Panc1 (cell line): ENCODE data around the gene JOSD2. TPM values are rescaled to one million over a fixed set of nuclear protein-coding genes. Genes with fewer than 3 reads are reported as not detected.
A peak's percentile ranks its signal among the peaks of the same experiment; 100 is the strongest.

ENCODE experiments used
- ATAC-seq: fragments of 200-7000 bp; cut with Tn5 transposase; 2 replicates; pipeline ENCODE4 v1.9.1; 2020; ENCODE audit warnings: mild to moderate bottlenecking, moderate library complexity
- BruUV-seq: library from RNA; stranded (reverse); fragments of 400-500 nt; replicated peaks from 2 replicates; lab custom pipeline; 2021; lab: Mats Ljungman, UMichigan
- CTCF ChIA-PET: fragments of 300-600 bp; sonication (Branson Sonifier 250); formaldehyde crosslinking; loops from one replicate; lab custom pipeline; 2022; ENCODE audit warnings: antibody characterized with exemption; lab: Charles Lee
- POLR2A ChIA-PET: fragments of 300-600 bp; sonication (Branson Sonifier 250); formaldehyde crosslinking; loops from one replicate; lab custom pipeline; 2022; ENCODE audit warnings: antibody characterized with exemption; lab: Charles Lee
- DNase-seq: peaks from one replicate; pipeline ENCODE4 v3.0.0-alpha.2; 2010; ENCODE audit warnings: low read depth, low spot score
- H3K27ac ChIP-seq: 2 replicates; pipeline ENCODE4 v1.5.1; 2011; ENCODE audit warnings: mild to moderate bottlenecking, low read length, inconsistent platforms
- H3K27me3 ChIP-seq: fragments of 200-500 bp; sonication (Bioruptor generic); 2 replicates; pipeline ENCODE4 v1.6.0; 2014; ENCODE audit warnings: low read length, inconsistent platforms; ENCODE audit not compliant: control insufficient read depth, insufficient read depth
- H3K36me3 ChIP-seq: fragments of 200-500 bp; sonication (Bioruptor generic); 2 replicates; pipeline ENCODE4 v1.5.1; 2014; ENCODE audit warnings: inconsistent platforms, mild to moderate bottlenecking, low read length, moderate library complexity; ENCODE audit not compliant: control insufficient read depth, insufficient read depth
- H3K4me1 ChIP-seq: 2 replicates; pipeline ENCODE4 v1.5.1; 2011; ENCODE audit warnings: inconsistent platforms, mild to moderate bottlenecking, low read length, moderate library complexity; ENCODE audit not compliant: control insufficient read depth, insufficient read depth
- H3K4me3 ChIP-seq, 2 experiments: 2 replicates each; pipeline ENCODE4 v1.5.1; 2011 to 2012; ENCODE audit warnings: low read depth in 2 of 2, low read length in 2 of 2, mild to moderate bottlenecking in 2 of 2, inconsistent platforms in 1 of 2, moderate library complexity in 1 of 2
- H3K9me3 ChIP-seq: fragments of 200-500 bp; sonication (Bioruptor generic); 2 replicates; pipeline ENCODE4 v1.5.1; 2014; ENCODE audit warnings: low read depth, mild to moderate bottlenecking, inconsistent platforms, low read length, moderate library complexity; ENCODE audit not compliant: control insufficient read depth, insufficient read depth
- POLR2AphosphoS5 ChIP-seq: IDR thresholded peaks from 2 replicates; pipeline ENCODE4 v1.6.1; 2012; ENCODE audit warnings: mild to moderate bottlenecking, low read depth, low read length, moderate library complexity
- SIN3A ChIP-seq: IDR thresholded peaks from 2 replicates; pipeline ENCODE4 v1.6.1; 2012; ENCODE audit warnings: low read depth, mild to moderate bottlenecking, low read length, moderate library complexity, borderline replicate concordance; ENCODE audit not compliant: insufficient read depth
- TCF7L2 ChIP-seq: IDR thresholded peaks from 2 replicates; pipeline ENCODE4 v1.6.1; 2011; ENCODE audit warnings: mild to moderate bottlenecking, low read depth, low read length, inconsistent platforms
- in situ Hi-C: cut with HindIII; loops from 2 replicates; pipeline ENCODE4 v1.10.0; 2016; ENCODE audit warnings: low sequenced_read_pairs, low pct_unique_long_range_greater_than_20kb
- intact Hi-C: fragments of 100-400 bp; cut with micrococcal nuclease; formaldehyde crosslinking; loops from one replicate; pipeline ENCODE4 v1.10.0; 2022; ENCODE audit not compliant: unreplicated experiment
- total RNA-seq: library from RNA; stranded (reverse); gene quantifications from one replicate; pipeline ENCODE4 v1.2.1, GENCODE V29; 2021; ENCODE audit not compliant: unreplicated experiment
- TF ChIP-seq, protein P1 (sequence below): fragments of 450-650 bp; IDR thresholded peaks from 2 replicates; pipeline ENCODE4 v1.5.1; 2017; ENCODE audit warnings: mild to moderate bottlenecking
- TF ChIP-seq, protein P2 (sequence below), 2 experiments: IDR thresholded peaks; 2 replicates each; pipeline ENCODE4 v1.6.1; 2011 to 2012; ENCODE audit warnings: low read depth in 2 of 2, control low read depth in 1 of 2, low read length in 1 of 2, mild to moderate bottlenecking in 1 of 2, moderate library complexity in 1 of 2; ENCODE audit not compliant: insufficient read depth in 1 of 2

The JOSD2 gene
- total RNA-seq, 1 experiment from 2014 or later = 51.8 TPM

GRCh38 chr19:50500060-50500752 is 10.8 kb downstream of the JOSD2 start:
- Histone ChIP-seq H3K4me1 (peaks cover 6% of the 10 kb centered on the region), H3K27ac (no peak overlapping the region), H3K9me3 (no peaks in the 10 kb centered on the region), H3K36me3 (no peaks in the 10 kb centered on the region), H3K4me3 (no peak overlapping the region), H3K27me3 (no peaks in the 10 kb centered on the region)
- TF ChIP-seq, protein P1, sequence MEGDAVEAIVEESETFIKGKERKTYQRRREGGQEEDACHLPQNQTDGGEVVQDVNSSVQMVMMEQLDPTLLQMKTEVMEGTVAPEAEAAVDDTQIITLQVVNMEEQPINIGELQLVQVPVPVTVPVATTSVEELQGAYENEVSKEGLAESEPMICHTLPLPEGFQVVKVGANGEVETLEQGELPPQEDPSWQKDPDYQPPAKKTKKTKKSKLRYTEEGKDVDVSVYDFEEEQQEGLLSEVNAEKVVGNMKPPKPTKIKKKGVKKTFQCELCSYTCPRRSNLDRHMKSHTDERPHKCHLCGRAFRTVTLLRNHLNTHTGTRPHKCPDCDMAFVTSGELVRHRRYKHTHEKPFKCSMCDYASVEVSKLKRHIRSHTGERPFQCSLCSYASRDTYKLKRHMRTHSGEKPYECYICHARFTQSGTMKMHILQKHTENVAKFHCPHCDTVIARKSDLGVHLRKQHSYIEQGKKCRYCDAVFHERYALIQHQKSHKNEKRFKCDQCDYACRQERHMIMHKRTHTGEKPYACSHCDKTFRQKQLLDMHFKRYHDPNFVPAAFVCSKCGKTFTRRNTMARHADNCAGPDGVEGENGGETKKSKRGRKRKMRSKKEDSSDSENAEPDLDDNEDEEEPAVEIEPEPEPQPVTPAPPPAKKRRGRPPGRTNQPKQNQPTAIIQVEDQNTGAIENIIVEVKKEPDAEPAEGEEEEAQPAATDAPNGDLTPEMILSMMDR = no peak
- no peak for TF ChIP-seq POLR2AphosphoS5
- TF ChIP-seq SIN3A = no peak
- TF ChIP-seq, protein P2, sequence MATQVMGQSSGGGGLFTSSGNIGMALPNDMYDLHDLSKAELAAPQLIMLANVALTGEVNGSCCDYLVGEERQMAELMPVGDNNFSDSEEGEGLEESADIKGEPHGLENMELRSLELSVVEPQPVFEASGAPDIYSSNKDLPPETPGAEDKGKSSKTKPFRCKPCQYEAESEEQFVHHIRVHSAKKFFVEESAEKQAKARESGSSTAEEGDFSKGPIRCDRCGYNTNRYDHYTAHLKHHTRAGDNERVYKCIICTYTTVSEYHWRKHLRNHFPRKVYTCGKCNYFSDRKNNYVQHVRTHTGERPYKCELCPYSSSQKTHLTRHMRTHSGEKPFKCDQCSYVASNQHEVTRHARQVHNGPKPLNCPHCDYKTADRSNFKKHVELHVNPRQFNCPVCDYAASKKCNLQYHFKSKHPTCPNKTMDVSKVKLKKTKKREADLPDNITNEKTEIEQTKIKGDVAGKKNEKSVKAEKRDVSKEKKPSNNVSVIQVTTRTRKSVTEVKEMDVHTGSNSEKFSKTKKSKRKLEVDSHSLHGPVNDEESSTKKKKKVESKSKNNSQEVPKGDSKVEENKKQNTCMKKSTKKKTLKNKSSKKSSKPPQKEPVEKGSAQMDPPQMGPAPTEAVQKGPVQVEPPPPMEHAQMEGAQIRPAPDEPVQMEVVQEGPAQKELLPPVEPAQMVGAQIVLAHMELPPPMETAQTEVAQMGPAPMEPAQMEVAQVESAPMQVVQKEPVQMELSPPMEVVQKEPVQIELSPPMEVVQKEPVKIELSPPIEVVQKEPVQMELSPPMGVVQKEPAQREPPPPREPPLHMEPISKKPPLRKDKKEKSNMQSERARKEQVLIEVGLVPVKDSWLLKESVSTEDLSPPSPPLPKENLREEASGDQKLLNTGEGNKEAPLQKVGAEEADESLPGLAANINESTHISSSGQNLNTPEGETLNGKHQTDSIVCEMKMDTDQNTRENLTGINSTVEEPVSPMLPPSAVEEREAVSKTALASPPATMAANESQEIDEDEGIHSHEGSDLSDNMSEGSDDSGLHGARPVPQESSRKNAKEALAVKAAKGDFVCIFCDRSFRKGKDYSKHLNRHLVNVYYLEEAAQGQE (IDR thresholded peaks at IDR 0.05; ENCODE audit: insufficient read depth in 1 of 2, low read depth in 2 of 2, low read length in 1 of 2) = no peak
- no peak for TF ChIP-seq TCF7L2
- POLR2A ChIA-PET = no interaction called here
- ATAC-seq = peak; percentile 57
- DNase-seq = no peak
- CTCF ChIA-PET = no interaction called here
- intact Hi-C loops (no loop called here), in situ Hi-C loops (no loop called here)
- BruUV-seq = no TSS peak

GRCh38 chr19:50498219-50499056 is 12.6 kb downstream of the JOSD2 start:
- POLR2A ChIA-PET = no interaction called here
- CTCF ChIA-PET = no interaction called here
- TF ChIP-seq SIN3A (no peak), POLR2AphosphoS5 (no peak), TCF7L2 (no peak)
- TF ChIP-seq, protein P2 (IDR thresholded peaks at IDR 0.05; ENCODE audit: insufficient read depth in 1 of 2, low read depth in 2 of 2, low read length in 1 of 2) = no peak
- TF ChIP-seq, protein P1 = no peak
- no peak overlapping the region for H3K4me3 ChIP-seq
- no peak overlapping the region for H3K27ac ChIP-seq
- H3K27me3 ChIP-seq = no peaks in the 10 kb centered on the region
- in situ Hi-C loops (no loop called here), intact Hi-C loops (no loop called here)
- no TSS peak for BruUV-seq
- DNase-seq = no peak
- ATAC-seq = no peak
- H3K36me3 ChIP-seq = no peaks in the 10 kb centered on the region
- peaks cover 6% of the 10 kb centered on the region for H3K4me1 ChIP-seq
- H3K9me3 ChIP-seq = no peaks in the 10 kb centered on the region
